GM12878 (cell line): ENCODE measurements around the gene CYP3A7. TPM values are rescaled to one million over a fixed set of nuclear protein-coding genes. Genes with fewer than 3 reads are reported as not detected.

Experiments
- ATAC-seq: fragments of 200-7000 bp; cut with Tn5 transposase; 3 replicates; pipeline ENCODE4 v1.9.1; 2020; ENCODE audit warnings: mild to moderate bottlenecking, moderate library complexity
- BruUV-seq: library from RNA; stranded (reverse); fragments of 400-500 nt; replicated peaks from 2 replicates; lab custom pipeline; 2021; lab: Mats Ljungman, UMichigan
- CTCF ChIA-PET: fragments of 300-600 bp; sonication (Branson Sonifier 250); formaldehyde crosslinking; extraction: SDS; loops from one replicate; lab custom pipeline; 2021; ENCODE audit warnings: inconsistent platforms; lab: Yijun Ruan, JAX
- POLR2A ChIA-PET: fragments of 350-600 bp; formaldehyde crosslinking; extraction: SDS; loops from one replicate; lab custom pipeline; 2021; ENCODE audit warnings: inconsistent platforms; lab: Charles Lee
- RAD21 ChIA-PET: fragments of 300-600 bp; sonication (Branson Sonifier 250); formaldehyde crosslinking; loops from one replicate; lab custom pipeline; 2023; ENCODE audit warnings: antibody characterized with exemption; ENCODE audit not compliant: unreplicated experiment; lab: Charles Lee
- SMC1A ChIA-PET: fragments of 300-600 bp; sonication (Branson Sonifier 250); formaldehyde crosslinking; loops from one replicate; lab custom pipeline; 2023; ENCODE audit not compliant: unreplicated experiment, uncharacterized antibody; lab: Charles Lee
- DNase-seq: peaks from one replicate; pipeline ENCODE4 v3.0.0-alpha.2; 2011; ENCODE audit warnings: low read depth, low spot score
- FAIRE-seq: peaks from 3 replicates; lab custom pipeline; 2011; peaks lifted over from hg19 to GRCh38; lab: Jason Lieb, UNC
- H2AFZ ChIP-seq: 2 replicates; pipeline ENCODE4 v1.6.0; 2011; ENCODE audit warnings: low read depth, low read length, control low read depth; ENCODE audit not compliant: control insufficient read depth
- H3K27ac ChIP-seq: 2 replicates; pipeline ENCODE4 v1.5.1; 2011; ENCODE audit warnings: control low read depth; ENCODE audit not compliant: control insufficient read depth, insufficient read depth
- H3K27me3 ChIP-seq, 2 experiments: replicated peaks in 1 of 2; 2 replicates each; pipeline versions ENCODE4 v1.6.0 to v1.6.1; 2011; ENCODE audit warnings: low read length in 1 of 2; ENCODE audit not compliant: control insufficient read depth in 2 of 2, insufficient read depth in 2 of 2
- H3K36me3 ChIP-seq, 2 experiments: 2 replicates each; pipeline ENCODE4 v1.5.1; 2011; ENCODE audit warnings: low read length in 1 of 2; ENCODE audit not compliant: control insufficient read depth in 2 of 2, insufficient read depth in 2 of 2
- H3K4me1 ChIP-seq: 2 replicates; pipeline ENCODE4 v1.6.1; 2011; ENCODE audit warnings: mild to moderate bottlenecking, low read length, moderate library complexity, mixed read lengths; ENCODE audit not compliant: control insufficient read depth, insufficient read depth
- H3K4me2 ChIP-seq: 2 replicates; pipeline ENCODE4 v1.6.0; 2011; ENCODE audit warnings: control low read depth; ENCODE audit not compliant: control insufficient read depth, insufficient read depth
- H3K4me3 ChIP-seq: fragments of 200-600 bp; sonication (generic); 2 replicates; pipeline ENCODE4 v1.5.1; 2016
- H3K79me2 ChIP-seq: 2 replicates; pipeline ENCODE4 v1.6.0; 2011; ENCODE audit warnings: low read length; ENCODE audit not compliant: control insufficient read depth, insufficient read depth
- H3K9ac ChIP-seq: 2 replicates; pipeline ENCODE4 v1.8.0; 2011; ENCODE audit warnings: low read length, control low read depth, mixed read lengths; ENCODE audit not compliant: control insufficient read depth, insufficient read depth
- H3K9me3 ChIP-seq: replicated peaks from 3 replicates; pipeline ENCODE4 v1.5.1; 2011; ENCODE audit warnings: mild to moderate bottlenecking, low read length; ENCODE audit not compliant: control insufficient read depth, insufficient read depth
- H4K20me1 ChIP-seq: 2 replicates; pipeline ENCODE4 v1.6.0; 2011; ENCODE audit not compliant: control insufficient read depth, insufficient read depth
- ETV6 ChIP-seq, 2 experiments: fragments of 450-650 bp in 1 of 2; IDR thresholded peaks in 1 of 2; conservative IDR thresholded peaks in 1 of 2; 2 replicates each; pipeline ENCODE4 v1.6.1; 2014; ENCODE audit warnings: antibody characterized with exemption in 1 of 2, borderline replicate concordance in 1 of 2, low read depth in 1 of 2, mild to moderate bottlenecking in 1 of 2, moderate library complexity in 1 of 2
- HDAC6 ChIP-seq: fragments of 200-600 bp; sonication (generic); IDR thresholded peaks from one replicate; pipeline ENCODE4 v1.8.0; 2017; ENCODE audit warnings: antibody characterized with exemption; ENCODE audit not compliant: unreplicated experiment
- KAT2A ChIP-seq: conservative IDR thresholded peaks from 2 replicates; pipeline ENCODE4 v1.6.1; 2011; ENCODE audit warnings: low read depth, low read length; ENCODE audit not compliant: control insufficient read depth
- POLR2AphosphoS2 ChIP-seq: IDR thresholded peaks from 2 replicates; pipeline ENCODE4 v1.6.1; 2011; ENCODE audit warnings: low read depth, mild to moderate bottlenecking, low read length, improper control_type of control experiment, moderate library complexity
- RELB ChIP-seq: fragments of 450-650 bp; IDR thresholded peaks from 2 replicates; pipeline ENCODE4 v1.6.1; 2017; ENCODE audit warnings: low read depth, mild to moderate bottlenecking, moderate library complexity
- SKIL ChIP-seq: fragments of 450-650 bp; IDR thresholded peaks from 2 replicates; pipeline ENCODE4 v1.6.1; 2017; ENCODE audit warnings: mild to moderate bottlenecking, low read depth, inconsistent platforms; ENCODE audit not compliant: poor library complexity, severe bottlenecking
- STAT1 ChIP-seq: fragments of 450-650 bp; conservative IDR thresholded peaks from 2 replicates; pipeline ENCODE4 v1.6.1; 2014; ENCODE audit warnings: antibody characterized with exemption, mild to moderate bottlenecking
- ZNF24 ChIP-seq: fragments of 450-650 bp; IDR thresholded peaks from 2 replicates; pipeline ENCODE4 v1.6.1; 2017; ENCODE audit warnings: antibody characterized with exemption, mild to moderate bottlenecking
- ZNF274 ChIP-seq: IDR thresholded peaks from one replicate; pipeline ENCODE4 v1.8.0; 2011; ENCODE audit not compliant: insufficient read length, insufficient read depth
- WGBS: methylation state at CpG from one replicate; pipeline ENCODE4 v1.1.6; 2016; ENCODE audit warnings: low lambda C conversion rate; ENCODE audit not compliant: insufficient replicate concordance, insufficient coverage; ENCODE audit errors: missing lambda C conversion rate; 5-methylcytosine and 5-hydroxymethylcytosine counted together
- in situ Hi-C: fragments of 300-500 bp; cut with MboI; formaldehyde crosslinking; loops from 9 replicates; pipeline ENCODE4 v1.14.3; 2018; ENCODE audit warnings: mixed read lengths
- intact Hi-C: fragments of 100-400 bp; cut with micrococcal nuclease; formaldehyde crosslinking; loops from one replicate; pipeline ENCODE4 v1.14.2; 2022; ENCODE audit not compliant: unreplicated experiment
- polyA plus RNA-seq, 11 experiments: library from polyadenylated mRNA; depleted of rRNA in 4 of 11; unstranded in 6 of 11; stranded (reverse) in 5 of 11; fragments of >200 nt; fragmentation: Nextera tagmentation in 4 of 11; fragmentation: Illumina TruSeq in 1 of 11; extraction: Ambion mirVana in 4 of 11; extraction: Trizol in 1 of 11; gene quantifications; 1 replicate in 1 of 11; 2 replicates in 10 of 11; pipeline versions ENCODE4 v1.2.1 to v1.2.3, GENCODE V29; 2011 to 2016; ENCODE audit warnings: inconsistent platforms in 2 of 11, missing spikeins in 2 of 11, low read depth in 1 of 11
- total RNA-seq, 4 experiments: library from RNA; depleted of rRNA in 3 of 4; stranded (reverse); fragments of >200 nt in 3 of 4; fragmentation: Illumina TruSeq in 1 of 4; extraction: Trizol in 1 of 4; gene quantifications; 2 replicates each; pipeline versions ENCODE4 v1.2.1 to v1.2.3, GENCODE V29; 2013 to 2021
- TF ChIP-seq, protein P1 (sequence below): fragments of 150-350 bp; IDR thresholded peaks from 2 replicates; pipeline ENCODE4 v1.6.1; 2016; ENCODE audit warnings: low read depth, low read length
- TF ChIP-seq, protein P2 (sequence below): IDR thresholded peaks from 2 replicates; pipeline ENCODE4 v1.6.1; 2011; ENCODE audit warnings: mild to moderate bottlenecking, low read depth, low read length, moderate library complexity; ENCODE audit not compliant: insufficient replicate concordance

CYP3A7 gene
- total and polyA plus RNA-seq, 10 of the 15 experiments (the other 5 are each of a cell fraction or from before 2014, with no cell fraction given): 0.05 to 0.11 (median 0.06) TPM; not detected in 7

- Histone ChIP-seq H3K27ac (no peak overlapping the region), H3K4me1 (no peaks in the 10 kb centered on the region), H3K4me3 (no peak overlapping the region), H2AFZ (no peak overlapping the region), H4K20me1 (no peaks in the 10 kb centered on the region), H3K9me3 (no peaks in the 10 kb centered on the region), H3K36me3 (no peaks in the 10 kb centered on the region), H3K27me3 (no peaks in the 10 kb centered on the region), H3K9ac (no peak overlapping the region), H3K79me2 (no peaks in the 10 kb centered on the region), H3K4me2 (no peak overlapping the region)
- POLR2A ChIA-PET: no interaction called here
- RAD21 ChIA-PET: interaction anchor here (0.6 kb wide), 1 partner anchor 200 kb away, joined by 3 read pairs; no protein-coding TSS in a partner anchor
- ATAC-seq: no peak
- FAIRE-seq: no peak
- SMC1A ChIA-PET: no interaction called here
- in situ Hi-C loops: no loop called here
- intact Hi-C loops: no loop called here
- CTCF ChIA-PET: no interaction called here
- no peak for DNase-seq
- TF ChIP-seq, protein P1, sequence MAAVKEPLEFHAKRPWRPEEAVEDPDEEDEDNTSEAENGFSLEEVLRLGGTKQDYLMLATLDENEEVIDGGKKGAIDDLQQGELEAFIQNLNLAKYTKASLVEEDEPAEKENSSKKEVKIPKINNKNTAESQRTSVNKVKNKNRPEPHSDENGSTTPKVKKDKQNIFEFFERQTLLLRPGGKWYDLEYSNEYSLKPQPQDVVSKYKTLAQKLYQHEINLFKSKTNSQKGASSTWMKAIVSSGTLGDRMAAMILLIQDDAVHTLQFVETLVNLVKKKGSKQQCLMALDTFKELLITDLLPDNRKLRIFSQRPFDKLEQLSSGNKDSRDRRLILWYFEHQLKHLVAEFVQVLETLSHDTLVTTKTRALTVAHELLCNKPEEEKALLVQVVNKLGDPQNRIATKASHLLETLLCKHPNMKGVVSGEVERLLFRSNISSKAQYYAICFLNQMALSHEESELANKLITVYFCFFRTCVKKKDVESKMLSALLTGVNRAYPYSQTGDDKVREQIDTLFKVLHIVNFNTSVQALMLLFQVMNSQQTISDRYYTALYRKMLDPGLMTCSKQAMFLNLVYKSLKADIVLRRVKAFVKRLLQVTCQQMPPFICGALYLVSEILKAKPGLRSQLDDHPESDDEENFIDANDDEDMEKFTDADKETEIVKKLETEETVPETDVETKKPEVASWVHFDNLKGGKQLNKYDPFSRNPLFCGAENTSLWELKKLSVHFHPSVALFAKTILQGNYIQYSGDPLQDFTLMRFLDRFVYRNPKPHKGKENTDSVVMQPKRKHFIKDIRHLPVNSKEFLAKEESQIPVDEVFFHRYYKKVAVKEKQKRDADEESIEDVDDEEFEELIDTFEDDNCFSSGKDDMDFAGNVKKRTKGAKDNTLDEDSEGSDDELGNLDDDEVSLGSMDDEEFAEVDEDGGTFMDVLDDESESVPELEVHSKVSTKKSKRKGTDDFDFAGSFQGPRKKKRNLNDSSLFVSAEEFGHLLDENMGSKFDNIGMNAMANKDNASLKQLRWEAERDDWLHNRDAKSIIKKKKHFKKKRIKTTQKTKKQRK: no peak
- TF ChIP-seq POLR2AphosphoS2 (no peak), ZNF274 (no peak), ETV6 (conservative IDR thresholded peaks at IDR 0.05 in 1 of 2, IDR thresholded peaks at IDR 0.05 in 1 of 2; ENCODE audit: borderline replicate concordance in 1 of 2, low read depth in 1 of 2) (no peak), SKIL (no peak), STAT1 (no peak), ZNF24 (no peak), KAT2A (no peak), RELB (no peak), HDAC6 (no peak)
- TF ChIP-seq, protein P2, sequence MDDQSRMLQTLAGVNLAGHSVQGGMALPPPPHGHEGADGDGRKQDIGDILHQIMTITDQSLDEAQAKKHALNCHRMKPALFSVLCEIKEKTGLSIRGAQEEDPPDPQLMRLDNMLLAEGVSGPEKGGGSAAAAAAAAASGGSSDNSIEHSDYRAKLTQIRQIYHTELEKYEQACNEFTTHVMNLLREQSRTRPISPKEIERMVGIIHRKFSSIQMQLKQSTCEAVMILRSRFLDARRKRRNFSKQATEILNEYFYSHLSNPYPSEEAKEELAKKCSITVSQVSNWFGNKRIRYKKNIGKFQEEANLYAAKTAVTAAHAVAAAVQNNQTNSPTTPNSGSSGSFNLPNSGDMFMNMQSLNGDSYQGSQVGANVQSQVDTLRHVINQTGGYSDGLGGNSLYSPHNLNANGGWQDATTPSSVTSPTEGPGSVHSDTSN: no peak
- WGBS: 14% methylated on average over 3 of the region's 3 CpGs
- no TSS peak for BruUV-seq
These were observed 20.9 kb downstream of the CYP3A7 start for GRCh38 chr7:99713995-99714570.
